Endothelial cell of umbilical vein (primary cell): Measurements from ENCODE around the gene CCDC150.
A peak's percentile ranks its signal among the peaks of the same experiment; 100 is the strongest.

Source experiments
- CTCF ChIP-seq, 2 donors: IDR thresholded peaks; 1 replicate in 1 of 2; 2 replicates in 1 of 2; pipeline ENCODE4 v1.5.1; 2011; ENCODE audit warnings: low read length in 2 of 2, mild to moderate bottlenecking in 2 of 2, moderate library complexity in 2 of 2, control low read depth in 1 of 2, inconsistent platforms in 1 of 2, low read depth in 1 of 2; ENCODE audit not compliant: insufficient read depth in 1 of 2; ENCODE audit errors: extremely low read depth in 1 of 2
- FOS ChIP-seq: IDR thresholded peaks from 2 replicates; pipeline ENCODE4 v1.6.1; 2011; ENCODE audit warnings: mild to moderate bottlenecking, low read length, moderate library complexity, borderline replicate concordance; ENCODE audit not compliant: insufficient read depth
- JUN ChIP-seq: IDR thresholded peaks from 2 replicates; pipeline ENCODE4 v1.6.1; 2011; ENCODE audit warnings: borderline replicate concordance, low read depth; ENCODE audit not compliant: insufficient read length, insufficient read depth

GRCh38 chr2:196601430-196602306, 37.8 kb upstream of the CCDC150 start:
- TF ChIP-seq CTCF (IDR thresholded peaks at IDR 0.05; ENCODE audit: extremely low read depth in 1 of 2, insufficient read depth in 1 of 2, low read depth in 1 of 2, low read length in 2 of 2) (no peak), FOS (peak; percentile 72), JUN (peak; percentile 63)
